ENCODE measurements around the gene HNF4A. TPM values are rescaled to one million over a fixed set of nuclear protein-coding genes. Genes with fewer than 3 reads are reported as not detected.

HNF4A gene
- total and polyA plus RNA-seq, 2 of the 13 experiments (the other 11 are each of a cell fraction or from before 2014, with no cell fraction given): 80.9 to 169 TPM

DNA sequence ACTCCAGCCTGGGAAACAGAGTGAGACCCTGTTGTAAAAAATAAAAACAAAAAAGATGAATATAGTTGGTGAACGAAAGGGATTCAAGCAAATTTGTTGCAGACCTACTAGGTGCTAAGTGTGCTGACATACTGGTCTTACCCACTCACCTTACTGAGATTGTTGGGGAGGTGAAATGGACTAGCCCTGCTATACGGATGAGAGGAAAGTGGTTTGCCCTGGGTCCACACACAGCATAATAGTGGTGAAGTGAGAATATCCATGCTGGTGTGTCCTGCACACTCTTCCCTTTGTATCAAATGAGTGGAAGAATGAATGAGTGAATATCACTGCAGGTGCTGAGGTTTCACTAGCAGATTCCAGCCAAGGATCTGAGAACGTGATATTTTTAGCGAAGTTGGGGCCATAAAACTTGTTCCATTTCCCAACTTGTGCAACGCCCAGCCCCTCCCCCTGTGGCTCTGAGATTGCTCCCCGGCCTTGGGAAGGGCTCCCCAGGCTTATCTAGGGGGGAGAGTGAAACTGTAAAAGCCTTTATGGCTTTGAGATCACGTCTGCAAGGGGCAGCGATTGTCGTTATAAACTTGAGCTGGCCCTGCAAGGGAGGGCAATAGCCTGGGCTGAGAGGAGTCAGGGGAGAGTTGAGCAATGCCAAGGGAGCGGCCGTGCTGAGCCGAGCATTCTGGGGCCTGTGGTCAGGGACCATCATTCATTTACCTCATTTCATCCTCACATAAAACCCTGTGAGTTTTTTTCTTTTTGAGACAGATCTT, 87.0 kb downstream of the HNF4A start (continued):
- TF ChIP-seq, protein P1, sequence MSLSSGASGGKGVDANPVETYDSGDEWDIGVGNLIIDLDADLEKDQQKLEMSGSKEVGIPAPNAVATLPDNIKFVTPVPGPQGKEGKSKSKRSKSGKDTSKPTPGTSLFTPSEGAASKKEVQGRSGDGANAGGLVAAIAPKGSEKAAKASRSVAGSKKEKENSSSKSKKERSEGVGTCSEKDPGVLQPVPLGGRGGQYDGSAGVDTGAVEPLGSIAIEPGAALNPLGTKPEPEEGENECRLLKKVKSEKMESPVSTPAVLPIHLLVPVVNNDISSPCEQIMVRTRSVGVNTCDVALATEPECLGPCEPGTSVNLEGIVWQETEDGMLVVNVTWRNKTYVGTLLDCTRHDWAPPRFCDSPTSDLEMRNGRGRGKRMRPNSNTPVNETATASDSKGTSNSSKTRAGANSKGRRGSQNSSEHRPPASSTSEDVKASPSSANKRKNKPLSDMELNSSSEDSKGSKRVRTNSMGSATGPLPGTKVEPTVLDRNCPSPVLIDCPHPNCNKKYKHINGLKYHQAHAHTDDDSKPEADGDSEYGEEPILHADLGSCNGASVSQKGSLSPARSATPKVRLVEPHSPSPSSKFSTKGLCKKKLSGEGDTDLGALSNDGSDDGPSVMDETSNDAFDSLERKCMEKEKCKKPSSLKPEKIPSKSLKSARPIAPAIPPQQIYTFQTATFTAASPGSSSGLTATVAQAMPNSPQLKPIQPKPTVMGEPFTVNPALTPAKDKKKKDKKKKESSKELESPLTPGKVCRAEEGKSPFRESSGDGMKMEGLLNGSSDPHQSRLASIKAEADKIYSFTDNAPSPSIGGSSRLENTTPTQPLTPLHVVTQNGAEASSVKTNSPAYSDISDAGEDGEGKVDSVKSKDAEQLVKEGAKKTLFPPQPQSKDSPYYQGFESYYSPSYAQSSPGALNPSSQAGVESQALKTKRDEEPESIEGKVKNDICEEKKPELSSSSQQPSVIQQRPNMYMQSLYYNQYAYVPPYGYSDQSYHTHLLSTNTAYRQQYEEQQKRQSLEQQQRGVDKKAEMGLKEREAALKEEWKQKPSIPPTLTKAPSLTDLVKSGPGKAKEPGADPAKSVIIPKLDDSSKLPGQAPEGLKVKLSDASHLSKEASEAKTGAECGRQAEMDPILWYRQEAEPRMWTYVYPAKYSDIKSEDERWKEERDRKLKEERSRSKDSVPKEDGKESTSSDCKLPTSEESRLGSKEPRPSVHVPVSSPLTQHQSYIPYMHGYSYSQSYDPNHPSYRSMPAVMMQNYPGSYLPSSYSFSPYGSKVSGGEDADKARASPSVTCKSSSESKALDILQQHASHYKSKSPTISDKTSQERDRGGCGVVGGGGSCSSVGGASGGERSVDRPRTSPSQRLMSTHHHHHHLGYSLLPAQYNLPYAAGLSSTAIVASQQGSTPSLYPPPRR (CRISPR knock-in tag; IDR thresholded peaks at IDR 0.05; ENCODE audit: borderline replicate concordance): no peak
- TF ChIP-seq, protein P2, sequence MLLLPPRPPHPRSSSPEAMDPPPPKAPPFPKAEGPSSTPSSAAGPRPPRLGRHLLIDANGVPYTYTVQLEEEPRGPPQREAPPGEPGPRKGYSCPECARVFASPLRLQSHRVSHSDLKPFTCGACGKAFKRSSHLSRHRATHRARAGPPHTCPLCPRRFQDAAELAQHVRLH (CRISPR knock-in tag; IDR thresholded peaks at IDR 0.05; ENCODE audit: borderline replicate concordance, low read depth): 0 out of 2 replicates have a peak, but pooled peaks have one; percentile 14
- TF ChIP-seq, protein P3, sequence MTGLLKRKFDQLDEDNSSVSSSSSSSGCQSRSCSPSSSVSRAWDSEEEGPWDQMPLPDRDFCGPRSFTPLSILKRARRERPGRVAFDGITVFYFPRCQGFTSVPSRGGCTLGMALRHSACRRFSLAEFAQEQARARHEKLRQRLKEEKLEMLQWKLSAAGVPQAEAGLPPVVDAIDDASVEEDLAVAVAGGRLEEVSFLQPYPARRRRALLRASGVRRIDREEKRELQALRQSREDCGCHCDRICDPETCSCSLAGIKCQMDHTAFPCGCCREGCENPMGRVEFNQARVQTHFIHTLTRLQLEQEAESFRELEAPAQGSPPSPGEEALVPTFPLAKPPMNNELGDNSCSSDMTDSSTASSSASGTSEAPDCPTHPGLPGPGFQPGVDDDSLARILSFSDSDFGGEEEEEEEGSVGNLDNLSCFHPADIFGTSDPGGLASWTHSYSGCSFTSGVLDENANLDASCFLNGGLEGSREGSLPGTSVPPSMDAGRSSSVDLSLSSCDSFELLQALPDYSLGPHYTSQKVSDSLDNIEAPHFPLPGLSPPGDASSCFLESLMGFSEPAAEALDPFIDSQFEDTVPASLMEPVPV (CRISPR knock-in tag; IDR thresholded peaks at IDR 0.05): 0 out of 2 replicates have a peak, but pooled peaks have one; percentile 19
- no peak for TF ChIP-seq ASH2L (IDR thresholded peaks at IDR 0.05; ENCODE audit: insufficient read length, low read depth, low read length)
- TF ChIP-seq HOXA3 (CRISPR knock-in tag; IDR thresholded peaks at IDR 0.05): peak; percentile 40; the same call in 1 of the 2 replicates
- TF ChIP-seq ZBTB38 (CRISPR knock-in tag; IDR thresholded peaks at IDR 0.05): 0 out of 2 replicates have a peak, but pooled peaks have one; percentile 16
- TF ChIP-seq HOXA5 (CRISPR knock-in tag; IDR thresholded peaks at IDR 0.05): no peak
- TF ChIP-seq RAD21 (CRISPR knock-in tag; IDR thresholded peaks at IDR 0.05): no peak
- 0 out of 4 replicates have a peak, but pooled peaks of 1 of the 2 experiments have one; percentile 12 for TF ChIP-seq KLF16 (CRISPR knock-in tag; IDR thresholded peaks at IDR 0.05)
- TF ChIP-seq, protein P4, sequence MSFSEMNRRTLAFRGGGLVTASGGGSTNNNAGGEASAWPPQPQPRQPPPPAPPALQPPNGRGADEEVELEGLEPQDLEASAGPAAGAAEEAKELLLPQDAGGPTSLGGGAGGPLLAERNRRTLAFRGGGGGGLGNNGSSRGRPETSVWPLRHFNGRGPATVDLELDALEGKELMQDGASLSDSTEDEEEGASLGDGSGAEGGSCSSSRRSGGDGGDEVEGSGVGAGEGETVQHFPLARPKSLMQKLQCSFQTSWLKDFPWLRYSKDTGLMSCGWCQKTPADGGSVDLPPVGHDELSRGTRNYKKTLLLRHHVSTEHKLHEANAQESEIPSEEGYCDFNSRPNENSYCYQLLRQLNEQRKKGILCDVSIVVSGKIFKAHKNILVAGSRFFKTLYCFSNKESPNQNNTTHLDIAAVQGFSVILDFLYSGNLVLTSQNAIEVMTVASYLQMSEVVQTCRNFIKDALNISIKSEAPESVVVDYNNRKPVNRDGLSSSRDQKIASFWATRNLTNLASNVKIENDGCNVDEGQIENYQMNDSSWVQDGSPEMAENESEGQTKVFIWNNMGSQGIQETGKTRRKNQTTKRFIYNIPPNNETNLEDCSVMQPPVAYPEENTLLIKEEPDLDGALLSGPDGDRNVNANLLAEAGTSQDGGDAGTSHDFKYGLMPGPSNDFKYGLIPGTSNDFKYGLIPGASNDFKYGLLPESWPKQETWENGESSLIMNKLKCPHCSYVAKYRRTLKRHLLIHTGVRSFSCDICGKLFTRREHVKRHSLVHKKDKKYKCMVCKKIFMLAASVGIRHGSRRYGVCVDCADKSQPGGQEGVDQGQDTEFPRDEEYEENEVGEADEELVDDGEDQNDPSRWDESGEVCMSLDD (CRISPR knock-in tag; IDR thresholded peaks at IDR 0.05; ENCODE audit: borderline replicate concordance): 0 out of 2 replicates have a peak, but pooled peaks have one; percentile 27
- TF ChIP-seq MAF1 (CRISPR knock-in tag; IDR thresholded peaks at IDR 0.05; ENCODE audit: borderline replicate concordance): no peak
- no peak for TF ChIP-seq ZNF629 (CRISPR knock-in tag; conservative IDR thresholded peaks at IDR 0.05)
- TF ChIP-seq ZFX (CRISPR knock-in tag; IDR thresholded peaks at IDR 0.05; ENCODE audit: low read depth): 0 out of 2 replicates have a peak, but pooled peaks have one; percentile 30
- TF ChIP-seq, protein P5, sequence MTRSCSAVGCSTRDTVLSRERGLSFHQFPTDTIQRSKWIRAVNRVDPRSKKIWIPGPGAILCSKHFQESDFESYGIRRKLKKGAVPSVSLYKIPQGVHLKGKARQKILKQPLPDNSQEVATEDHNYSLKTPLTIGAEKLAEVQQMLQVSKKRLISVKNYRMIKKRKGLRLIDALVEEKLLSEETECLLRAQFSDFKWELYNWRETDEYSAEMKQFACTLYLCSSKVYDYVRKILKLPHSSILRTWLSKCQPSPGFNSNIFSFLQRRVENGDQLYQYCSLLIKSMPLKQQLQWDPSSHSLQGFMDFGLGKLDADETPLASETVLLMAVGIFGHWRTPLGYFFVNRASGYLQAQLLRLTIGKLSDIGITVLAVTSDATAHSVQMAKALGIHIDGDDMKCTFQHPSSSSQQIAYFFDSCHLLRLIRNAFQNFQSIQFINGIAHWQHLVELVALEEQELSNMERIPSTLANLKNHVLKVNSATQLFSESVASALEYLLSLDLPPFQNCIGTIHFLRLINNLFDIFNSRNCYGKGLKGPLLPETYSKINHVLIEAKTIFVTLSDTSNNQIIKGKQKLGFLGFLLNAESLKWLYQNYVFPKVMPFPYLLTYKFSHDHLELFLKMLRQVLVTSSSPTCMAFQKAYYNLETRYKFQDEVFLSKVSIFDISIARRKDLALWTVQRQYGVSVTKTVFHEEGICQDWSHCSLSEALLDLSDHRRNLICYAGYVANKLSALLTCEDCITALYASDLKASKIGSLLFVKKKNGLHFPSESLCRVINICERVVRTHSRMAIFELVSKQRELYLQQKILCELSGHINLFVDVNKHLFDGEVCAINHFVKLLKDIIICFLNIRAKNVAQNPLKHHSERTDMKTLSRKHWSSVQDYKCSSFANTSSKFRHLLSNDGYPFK (CRISPR knock-in tag; IDR thresholded peaks at IDR 0.05; ENCODE audit: borderline replicate concordance): peak; percentile 30; the same call in 1 of the 2 replicates
